ENCODE measurements around the gene PPIE.
A peak's percentile ranks its signal among the peaks of the same experiment; 100 is the strongest.

Gene PPIE

DNA sequence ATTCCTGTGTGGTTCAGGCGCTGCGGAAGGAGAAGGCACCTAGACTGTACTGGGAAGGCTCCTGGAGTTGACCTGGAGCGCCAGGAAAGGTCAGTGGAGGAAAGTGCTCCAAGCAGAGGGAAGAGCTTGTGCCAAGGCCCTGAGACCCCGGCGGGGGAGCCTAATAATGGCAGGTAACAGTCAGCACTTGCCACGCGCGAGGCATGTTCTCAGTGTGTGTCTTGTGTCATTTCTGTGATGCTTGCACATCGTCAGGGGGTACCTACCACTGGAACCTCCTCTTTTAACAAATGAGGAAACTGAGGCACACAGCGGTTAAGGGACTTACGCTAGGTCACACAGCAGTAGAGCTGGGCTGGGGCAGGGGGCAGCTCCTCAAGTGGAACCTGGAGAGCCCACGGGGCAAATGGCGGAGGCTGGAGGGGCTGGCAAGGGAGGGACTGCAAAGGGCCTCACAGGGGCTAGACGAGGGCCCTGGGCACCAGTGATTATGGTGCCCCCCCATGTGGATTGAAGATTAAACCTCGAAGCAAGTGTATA, 51.0 kb downstream of the PPIE start:
- no peak for DNase-seq
- TF ChIP-seq POLR2A (IDR thresholded peaks at IDR 0.05; ENCODE audit: low read length) (no peak), GATA1 (IDR thresholded peaks at IDR 0.05; ENCODE audit: low read depth, low read length) (no peak)

- no peak for DNase-seq
- TF ChIP-seq POLR2A (IDR thresholded peaks at IDR 0.05; ENCODE audit: low read length) (no peak), GATA1 (IDR thresholded peaks at IDR 0.05; ENCODE audit: low read depth, low read length) (no peak)
These were observed 53.2 kb downstream of the PPIE start for GRCh38 chr1:39791838-39792237.

- no peak for TF ChIP-seq POLR2A (IDR thresholded peaks at IDR 0.05; ENCODE audit: low read length)
- no peak for TF ChIP-seq GATA1 (IDR thresholded peaks at IDR 0.05; ENCODE audit: low read depth, low read length)
- no peak for DNase-seq
These were observed 57.0 kb downstream of the PPIE start for GRCh38 chr1:39795651-39796050.

DNA sequence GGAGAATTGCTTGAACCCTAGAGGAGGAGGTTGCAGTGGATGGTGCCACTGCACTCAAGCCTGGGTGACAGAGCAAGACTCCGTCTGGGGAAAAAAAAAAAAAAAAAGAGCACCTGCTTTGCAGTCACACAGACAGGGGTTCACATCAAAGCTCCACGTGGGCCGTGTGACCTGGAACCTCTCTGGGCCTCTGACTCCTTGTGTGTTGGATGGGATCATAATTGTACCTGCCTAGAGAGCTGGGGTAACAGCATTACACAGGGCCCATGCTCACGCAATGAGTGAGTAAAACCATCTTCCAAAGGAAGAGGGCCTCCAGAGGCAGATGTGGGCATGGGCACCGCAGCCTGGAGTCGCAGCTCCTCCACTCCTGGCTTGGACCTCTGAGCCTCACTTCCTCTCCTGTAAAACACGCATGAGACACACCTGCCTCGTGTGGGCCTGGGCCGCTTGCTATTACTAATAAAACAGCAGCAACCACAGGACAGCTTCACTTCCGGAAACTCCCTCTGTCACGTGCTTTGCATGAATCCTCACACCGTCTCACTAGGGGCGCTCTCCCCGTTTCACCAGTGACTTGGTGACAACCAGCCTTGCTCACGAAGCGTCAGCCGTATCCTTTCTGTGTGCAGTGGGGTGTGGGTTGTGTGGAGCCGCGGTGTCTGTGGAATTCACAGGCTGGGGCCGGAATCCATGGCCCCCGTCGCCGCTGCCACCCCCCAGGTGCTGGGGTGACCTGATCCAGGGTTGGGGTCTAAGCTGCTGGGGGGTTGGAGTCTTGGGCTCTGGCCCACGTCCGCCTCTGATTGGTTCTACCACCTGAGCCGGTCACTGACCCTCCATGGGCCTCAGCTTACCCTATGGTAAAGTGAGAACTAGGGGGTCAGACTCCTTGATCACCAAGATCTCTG, 60.4 kb downstream of the PPIE start:
- DNase-seq: peak; percentile 94
- peak; percentile 56 for TF ChIP-seq POLR2A (IDR thresholded peaks at IDR 0.05; ENCODE audit: low read length)

- TF ChIP-seq POLR2A (IDR thresholded peaks at IDR 0.05; ENCODE audit: low read length) (no peak), GATA1 (IDR thresholded peaks at IDR 0.05; ENCODE audit: low read depth, low read length) (no peak)
- DNase-seq: peak; percentile 61 to 78
These were observed 61.2 kb downstream of the PPIE start for GRCh38 chr1:39799770-39800470.

DNA sequence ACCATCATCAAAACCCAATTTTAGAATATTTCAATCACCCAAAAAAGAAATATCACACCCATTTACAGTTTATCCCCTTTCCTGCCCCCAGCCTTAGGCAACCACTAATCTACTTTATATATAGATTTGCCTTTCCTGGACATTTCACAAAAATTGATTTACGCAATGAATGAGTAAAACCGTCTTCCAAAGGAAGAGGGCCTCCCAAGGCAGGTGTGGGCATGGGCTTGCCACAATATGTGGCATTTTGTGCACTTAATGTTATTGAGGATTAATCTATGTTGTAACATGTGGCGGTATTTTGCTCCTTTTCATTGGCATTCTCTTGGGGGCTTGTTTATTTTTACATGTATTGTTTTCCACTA, 61.8 kb downstream of the PPIE start:
- TF ChIP-seq POLR2A (IDR thresholded peaks at IDR 0.05; ENCODE audit: low read length) (no peak), GATA1 (IDR thresholded peaks at IDR 0.05; ENCODE audit: low read depth, low read length) (no peak)
- no peak for DNase-seq

DNA sequence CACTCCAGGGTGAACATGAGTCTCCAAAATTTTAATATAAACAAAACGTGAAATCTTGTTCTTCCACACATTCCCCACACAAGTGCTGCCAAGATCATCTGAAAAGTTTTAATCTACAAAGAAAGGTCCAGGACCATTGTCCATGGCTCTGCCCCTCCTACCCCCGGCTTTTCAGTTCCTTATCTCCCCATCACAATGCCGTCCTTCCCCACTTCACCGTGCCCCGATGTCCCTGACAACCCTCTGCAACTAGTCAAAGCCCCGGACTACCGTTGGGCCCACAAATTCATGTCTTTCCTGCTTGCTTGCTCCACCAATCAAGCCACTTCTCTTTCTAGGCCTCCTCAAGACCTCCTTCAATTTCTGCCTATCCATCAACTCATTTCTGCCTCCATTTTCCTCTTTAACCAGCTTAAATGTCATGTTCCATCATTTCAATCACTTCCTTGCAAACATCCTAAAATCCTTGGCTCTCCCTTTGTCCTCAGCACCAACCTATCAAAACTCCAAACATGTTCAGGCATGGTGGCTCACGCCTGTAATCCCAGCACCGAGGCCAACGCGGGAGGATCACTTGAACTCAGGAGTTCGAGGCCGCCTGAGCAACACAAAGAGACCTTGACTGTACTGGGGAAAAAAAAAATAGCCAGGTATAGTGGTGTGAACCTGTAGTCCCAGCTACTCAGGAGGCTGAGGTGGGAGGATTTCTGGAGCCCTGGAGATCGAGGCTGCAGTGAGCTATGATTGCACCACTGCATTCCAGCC, 64.0 kb downstream of the PPIE start:
- no peak for DNase-seq
- TF ChIP-seq POLR2A (IDR thresholded peaks at IDR 0.05; ENCODE audit: low read length): no peak
- no peak for TF ChIP-seq GATA1 (IDR thresholded peaks at IDR 0.05; ENCODE audit: low read depth, low read length)

- TF ChIP-seq POLR2A (IDR thresholded peaks at IDR 0.05; ENCODE audit: low read length) (no peak), GATA1 (IDR thresholded peaks at IDR 0.05; ENCODE audit: low read depth, low read length) (no peak)
- no peak for DNase-seq
These were observed 66.7 kb downstream of the PPIE start for GRCh38 chr1:39805385-39805784.

DNA sequence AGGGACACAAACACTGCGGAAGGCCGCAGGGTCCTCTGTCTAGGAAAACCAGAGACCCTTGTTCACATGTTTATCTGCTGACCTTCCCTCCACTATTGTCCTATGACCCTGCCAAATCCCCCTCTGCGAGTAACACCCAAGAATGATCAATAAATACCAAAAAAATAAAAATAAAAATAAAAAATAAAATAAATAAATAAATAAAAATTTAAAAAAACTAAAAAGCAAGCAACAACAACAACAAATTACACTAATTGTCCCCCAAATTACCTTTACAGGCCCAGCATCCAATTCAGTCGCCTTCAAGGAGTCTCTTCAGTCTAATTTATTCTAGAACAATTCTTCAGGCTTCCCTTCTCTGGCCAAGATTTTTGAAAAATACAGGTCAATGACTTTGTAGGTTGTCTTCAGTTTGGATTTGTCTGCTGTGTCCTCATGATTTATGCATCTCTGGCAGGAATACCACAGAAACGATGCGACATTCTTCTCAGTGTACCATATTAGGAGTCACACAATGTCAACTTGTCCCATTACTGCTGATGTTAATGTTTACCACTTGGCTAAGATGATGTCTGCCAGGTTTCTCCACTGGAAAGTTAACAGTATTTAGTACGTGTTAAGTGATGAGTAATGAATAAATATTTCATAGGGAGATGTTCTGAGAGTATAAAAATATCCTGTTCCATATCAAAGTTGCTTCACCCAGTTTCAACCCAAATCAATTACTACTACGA, 70.3 kb downstream of the PPIE start:
- no peak for TF ChIP-seq POLR2A (IDR thresholded peaks at IDR 0.05; ENCODE audit: low read length)
- no peak for TF ChIP-seq GATA1 (IDR thresholded peaks at IDR 0.05; ENCODE audit: low read depth, low read length)
- DNase-seq: no peak

DNA sequence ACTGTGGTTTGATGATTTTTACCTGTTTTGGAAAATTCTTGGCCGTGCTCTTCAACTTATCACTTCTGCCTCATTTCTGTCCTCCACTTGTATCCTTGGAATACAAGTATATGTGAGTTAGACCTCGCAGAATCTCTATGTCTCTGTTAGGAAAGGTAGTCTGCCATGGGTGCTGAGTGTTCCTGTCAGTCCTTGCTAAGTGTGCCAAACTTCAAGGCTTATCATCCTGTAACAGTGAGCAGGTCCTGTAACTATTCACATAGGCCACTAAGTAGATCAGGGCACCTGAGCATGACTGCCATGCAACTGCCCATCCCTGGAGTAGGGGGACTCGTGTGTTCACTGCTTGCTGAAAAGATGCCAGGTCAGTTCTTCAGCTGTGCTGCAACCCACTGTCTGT, 74.2 kb downstream of the PPIE start:
- no peak for DNase-seq
- TF ChIP-seq POLR2A (IDR thresholded peaks at IDR 0.05; ENCODE audit: low read length) (no peak), GATA1 (IDR thresholded peaks at IDR 0.05; ENCODE audit: low read depth, low read length) (no peak)
